SIG-M5 (cell line): ENCODE measurements around the gene RAB18.
"Not testable (repeated sequence)": the region's sequence is repeated elsewhere in the genome, so short reads cannot be mapped to it uniquely, and the experiment has no call there.

Experiments
- DNase-seq: peaks from one replicate; lab custom pipeline; 2025; lab: John Stamatoyannopoulos, UW

The RAB18 gene

DNA sequence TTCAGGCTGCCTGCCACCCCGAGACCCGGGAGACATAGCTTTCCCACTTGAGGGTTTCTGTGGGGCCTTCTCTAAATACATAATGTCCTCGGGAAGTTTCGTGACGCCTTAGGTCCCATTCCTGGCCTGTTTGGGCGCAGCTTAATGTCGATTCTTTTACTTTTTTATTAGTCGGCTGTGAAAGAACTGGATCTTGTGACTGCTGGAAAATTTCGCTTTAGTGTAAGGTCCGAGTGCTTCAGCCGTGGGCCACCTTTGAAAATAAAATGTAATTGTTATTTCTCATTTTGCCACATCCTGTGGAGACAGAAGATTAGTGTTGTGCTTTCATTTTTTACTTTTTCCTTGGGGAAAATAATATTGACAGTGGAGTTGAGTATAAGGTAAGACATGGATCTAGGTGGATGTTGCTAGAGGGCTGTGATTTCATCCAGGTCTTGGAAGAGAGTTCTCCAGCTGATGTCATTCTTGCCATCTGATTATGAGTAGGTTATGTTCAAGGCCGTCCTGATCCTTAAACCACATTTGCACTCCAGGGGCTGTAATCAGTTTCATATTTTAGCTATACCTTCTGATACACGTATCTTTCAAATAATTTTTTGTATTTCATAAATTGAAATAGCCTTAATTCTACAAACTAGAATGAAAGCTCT lies 830 bp downstream of the RAB18 start:
- no peak for DNase-seq

DNA sequence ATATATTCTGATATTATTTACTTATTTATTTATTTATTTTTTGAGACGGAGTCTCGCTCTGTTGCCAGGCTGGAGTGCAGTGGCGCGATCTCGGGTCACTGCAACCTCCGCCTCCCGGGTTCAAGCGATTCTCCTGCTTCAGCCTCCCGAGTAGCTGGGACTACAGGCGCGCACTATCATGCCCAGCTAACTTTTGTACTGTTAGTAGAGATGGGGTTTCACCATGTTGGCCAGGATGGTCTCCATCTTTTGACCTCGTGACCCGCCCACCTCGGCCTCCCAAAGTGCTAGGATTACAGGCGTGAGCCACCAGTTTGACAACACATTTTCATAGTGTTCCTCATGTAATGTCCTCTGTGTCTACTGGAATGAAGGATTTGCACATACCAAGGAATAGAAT lies 1.4 kb downstream of the RAB18 start:
- not testable (repeated sequence) for DNase-seq

DNA sequence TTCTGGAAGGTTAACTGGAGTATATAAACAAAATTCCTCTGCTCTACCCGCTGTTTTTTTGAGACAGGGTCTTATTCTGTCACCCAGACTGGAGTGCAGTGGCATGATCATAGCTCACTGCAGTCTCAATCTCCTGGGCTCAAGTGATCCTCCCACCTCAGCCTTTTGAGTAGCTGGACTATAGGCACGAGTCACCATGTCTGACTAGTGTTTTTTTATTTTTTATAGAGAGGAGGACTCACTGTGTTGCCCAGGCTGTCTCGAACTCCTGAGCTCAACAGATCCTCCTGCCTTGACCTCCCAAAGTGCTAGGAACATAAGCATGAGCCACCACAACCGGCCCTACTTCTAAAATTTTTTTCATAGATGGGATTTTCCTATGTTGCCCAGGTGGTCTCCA lies 2.2 kb downstream of the RAB18 start:
- DNase-seq: no peak

DNA sequence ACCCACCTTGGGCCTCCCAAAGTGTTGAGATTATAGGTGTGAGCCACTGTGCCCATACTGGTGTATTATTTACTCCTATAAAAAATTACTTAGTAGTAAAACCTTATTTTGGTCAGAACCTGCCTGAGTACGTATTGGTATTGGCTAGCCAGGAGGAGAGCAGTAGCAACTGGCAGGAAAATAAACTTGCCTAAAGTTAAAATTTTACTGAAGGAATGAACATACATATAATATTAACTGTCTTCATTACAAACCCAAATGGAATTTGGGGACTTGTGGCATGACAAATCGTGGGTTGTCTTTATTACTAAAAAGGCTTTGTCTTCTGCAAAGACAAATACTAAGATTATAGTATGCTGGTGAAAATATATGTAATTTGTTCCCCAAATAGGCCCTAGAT lies 8.4 kb downstream of the RAB18 start:
- no peak for DNase-seq

DNA sequence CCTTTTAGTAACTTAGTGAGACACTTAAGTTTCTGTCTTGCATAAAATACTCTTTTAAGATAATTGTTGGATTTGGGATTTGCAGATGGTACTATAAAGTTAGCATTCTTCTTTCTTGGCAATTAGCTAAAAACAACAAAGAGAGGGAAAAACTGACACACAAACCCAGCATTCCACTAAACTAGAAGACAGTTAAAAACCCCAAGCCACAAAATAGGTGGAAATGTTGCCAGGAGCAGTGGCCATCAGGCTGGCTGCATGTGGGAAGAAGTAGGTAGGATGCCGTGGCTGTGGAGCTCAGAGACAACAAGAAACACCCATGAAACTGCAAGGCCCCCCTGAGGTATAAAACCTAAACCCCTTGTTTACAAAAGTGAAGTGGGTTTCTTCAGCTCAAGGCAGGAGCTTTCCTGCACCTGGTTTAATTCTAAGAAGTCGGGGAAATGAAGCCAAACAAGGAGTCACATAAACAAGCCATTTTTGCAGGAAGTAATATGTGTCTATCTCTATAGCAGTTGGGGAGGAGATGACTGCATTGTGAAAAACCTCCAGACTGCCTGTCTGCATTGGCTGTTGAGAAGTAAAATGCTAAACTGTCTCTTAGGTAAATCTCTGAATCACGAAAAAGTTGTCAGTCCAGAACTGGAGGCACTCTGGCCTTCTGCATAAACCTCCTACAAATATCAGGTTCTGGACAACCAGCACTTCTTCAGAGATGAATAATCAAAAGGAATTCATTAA lies 9.5 kb downstream of the RAB18 start:
- DNase-seq: no peak

DNA sequence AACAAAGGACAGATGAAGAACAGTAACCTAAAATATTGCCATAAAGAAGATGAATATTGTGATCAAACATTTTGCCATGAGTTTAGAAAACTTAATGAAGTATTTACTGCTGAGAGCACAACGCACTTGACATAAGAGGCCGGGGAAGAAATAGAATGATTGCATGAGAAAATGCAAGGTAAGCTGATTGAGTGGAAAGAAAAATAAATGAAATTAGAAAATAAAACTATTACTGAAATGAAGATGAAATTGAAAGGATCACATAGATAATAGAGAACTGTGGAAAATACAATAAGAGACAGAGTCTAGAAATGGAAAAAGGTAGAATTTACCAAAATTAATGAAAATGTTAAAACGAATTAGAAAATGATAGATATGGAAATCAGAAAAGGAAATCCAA lies 10.1 kb downstream of the RAB18 start:
- DNase-seq: no peak

DNA sequence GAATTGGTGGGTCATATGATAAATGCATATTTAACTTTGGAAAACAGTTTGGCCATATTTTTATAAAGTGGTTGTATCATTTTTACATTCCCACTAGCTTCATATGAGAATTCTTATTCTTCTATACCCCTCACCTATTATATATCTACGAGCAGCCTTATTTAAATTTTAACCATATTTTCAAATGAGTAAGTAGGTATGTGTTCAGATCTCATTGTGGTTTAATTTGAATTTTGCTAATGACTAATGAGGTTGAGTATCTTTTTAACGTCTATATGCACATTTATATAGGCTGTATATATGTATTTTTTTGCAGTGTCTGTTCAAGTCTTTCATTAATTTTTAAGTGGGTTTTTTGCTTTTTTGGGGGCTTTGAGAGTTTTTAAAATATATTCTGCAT lies 14.2 kb downstream of the RAB18 start:
- DNase-seq: no peak

DNA sequence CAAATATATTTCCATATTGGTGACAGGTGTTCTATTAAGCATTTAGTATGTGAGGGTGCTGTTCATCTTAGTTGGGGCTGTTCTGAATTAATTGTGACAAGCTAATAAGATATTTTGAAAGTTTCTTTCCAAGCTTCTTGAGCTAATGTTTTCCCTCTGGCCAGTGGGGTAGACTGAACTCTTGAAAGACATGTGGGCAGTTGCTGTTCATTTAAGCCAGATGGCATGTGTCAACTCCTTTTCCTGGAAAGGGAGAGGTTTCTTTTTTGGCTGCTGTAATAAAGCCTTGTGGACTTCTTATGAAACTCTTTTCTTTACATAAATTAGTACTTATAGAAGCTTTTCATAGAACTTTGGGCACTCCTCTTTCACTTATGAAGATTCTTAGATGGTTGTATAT lies 21.7 kb downstream of the RAB18 start:
- DNase-seq: no peak

DNA sequence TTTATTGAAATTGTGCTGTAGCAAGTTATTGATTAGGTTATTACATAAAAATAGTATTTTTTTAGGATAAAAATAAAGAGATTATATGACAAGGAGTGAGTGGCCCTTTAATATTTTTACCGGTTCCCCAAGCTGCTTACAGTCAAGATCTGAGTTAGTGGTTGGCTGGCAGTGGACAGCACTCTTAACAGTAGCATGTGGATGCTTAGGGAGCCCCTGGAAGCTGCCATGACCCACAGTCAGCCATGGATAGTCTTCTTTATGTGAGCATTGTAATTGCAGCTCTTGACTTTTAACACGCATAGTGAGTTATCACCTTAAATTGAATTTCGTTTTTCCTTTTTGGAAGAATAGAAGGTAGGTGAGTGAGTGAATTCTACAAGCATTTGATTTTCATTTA lies 22.1 kb downstream of the RAB18 start:
- no peak for DNase-seq

DNA sequence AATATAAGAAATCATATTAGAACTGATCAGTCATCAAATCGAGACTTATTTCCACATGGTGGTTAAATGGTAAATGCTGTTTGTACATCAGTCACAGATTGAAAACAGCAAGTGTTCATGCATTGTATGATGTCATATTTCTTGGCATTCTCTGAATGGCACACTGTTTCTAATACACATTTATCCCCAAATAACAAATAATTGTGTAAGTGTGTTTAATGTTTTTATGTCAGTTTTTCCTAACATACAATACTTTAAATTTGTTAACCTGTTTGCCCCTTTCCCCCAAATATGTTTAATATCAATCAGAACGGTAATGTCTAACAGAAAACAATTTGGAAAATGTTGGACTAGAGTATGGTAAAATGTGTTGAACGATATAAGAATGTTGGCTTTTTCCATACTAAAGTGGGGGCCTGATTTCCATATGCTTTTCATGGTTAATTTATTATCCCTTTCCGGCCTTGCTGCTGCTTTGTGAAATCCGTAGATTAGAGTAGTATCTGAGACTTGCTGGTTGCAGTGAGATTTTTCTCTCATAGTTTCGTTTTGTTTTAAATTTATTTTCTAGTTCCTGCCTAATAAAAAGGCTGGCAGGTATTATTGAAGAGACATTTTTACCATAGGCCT lies 23.7 kb downstream of the RAB18 start:
- DNase-seq: no peak

DNA sequence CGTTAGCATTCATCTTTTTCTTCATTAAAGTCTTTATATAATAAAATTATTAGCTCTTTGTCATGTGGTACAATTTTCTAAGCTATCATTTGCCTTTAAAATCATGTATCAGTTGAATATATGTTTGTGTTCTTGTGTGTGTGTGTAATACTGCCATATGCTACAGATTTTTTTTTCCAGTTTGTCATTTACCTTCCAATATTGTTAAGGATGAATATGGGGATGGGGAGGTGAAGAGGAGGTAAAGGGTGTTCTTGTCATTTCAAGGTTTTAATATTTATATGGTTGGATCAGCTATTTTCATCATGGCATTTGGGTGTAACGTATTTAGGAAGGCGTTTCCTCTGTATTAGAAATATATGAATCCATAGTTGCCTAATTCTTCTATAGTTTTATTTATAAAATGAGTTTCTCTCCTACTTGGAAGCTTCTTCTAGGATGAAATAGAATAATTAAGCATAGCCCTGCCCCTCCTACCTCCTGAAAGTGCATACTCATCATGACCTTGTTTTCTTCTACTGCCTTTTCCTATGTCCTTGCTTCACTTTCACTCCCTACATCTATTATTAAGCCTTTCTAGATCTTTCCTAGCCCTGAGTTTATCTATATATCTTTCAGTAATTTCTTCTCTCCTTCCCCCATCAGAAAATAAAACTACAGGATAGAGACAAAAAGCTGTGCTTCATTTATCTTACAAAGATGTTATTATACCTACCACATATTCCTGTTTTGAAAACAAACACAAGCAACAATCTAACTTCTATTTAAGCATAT lies 25.1 kb downstream of the RAB18 start:
- no peak for DNase-seq

DNA sequence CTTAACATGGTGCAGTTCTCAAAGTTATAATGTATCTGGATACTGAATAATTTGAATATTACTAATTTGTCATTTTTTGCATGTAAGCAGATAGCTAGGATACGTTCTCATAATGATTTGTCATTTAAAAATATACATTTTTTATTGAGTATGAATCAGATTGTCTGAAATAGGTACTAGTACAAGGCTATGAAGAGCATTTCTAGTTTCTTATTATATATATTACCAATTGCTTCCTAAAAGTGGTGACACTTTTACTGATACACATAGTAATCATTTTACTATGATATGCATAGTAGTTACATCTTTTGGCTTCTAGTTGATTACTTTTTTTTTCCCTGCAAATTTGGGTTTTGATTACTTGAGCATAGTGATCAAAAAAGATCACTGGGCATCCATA lies 26.4 kb downstream of the RAB18 start:
- DNase-seq: no peak

DNA sequence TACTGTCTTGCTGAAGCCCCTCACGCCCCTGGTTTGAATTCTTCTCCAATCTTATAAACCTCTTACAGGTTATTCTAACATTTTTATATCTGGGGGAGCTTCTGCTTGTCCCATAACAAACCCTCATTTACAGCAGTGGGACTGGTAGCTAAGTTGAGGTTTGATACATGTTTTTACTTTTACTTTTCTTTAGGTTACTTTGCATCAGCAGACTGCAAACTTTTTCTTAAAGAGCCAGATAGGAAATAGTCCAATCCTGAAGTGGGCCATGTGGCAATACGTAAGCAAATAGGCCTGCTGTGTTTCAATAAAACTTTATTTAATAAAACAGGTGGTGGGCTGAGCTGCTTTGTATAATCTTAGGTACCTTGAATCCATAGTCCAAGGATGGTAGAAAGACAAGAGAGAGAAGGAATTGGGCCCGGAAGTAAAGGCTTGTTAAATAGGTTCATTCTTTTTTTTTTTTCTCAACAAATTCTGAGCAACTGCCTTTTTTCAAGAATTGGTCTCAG lies 27.3 kb downstream of the RAB18 start:
- no peak for DNase-seq

DNA sequence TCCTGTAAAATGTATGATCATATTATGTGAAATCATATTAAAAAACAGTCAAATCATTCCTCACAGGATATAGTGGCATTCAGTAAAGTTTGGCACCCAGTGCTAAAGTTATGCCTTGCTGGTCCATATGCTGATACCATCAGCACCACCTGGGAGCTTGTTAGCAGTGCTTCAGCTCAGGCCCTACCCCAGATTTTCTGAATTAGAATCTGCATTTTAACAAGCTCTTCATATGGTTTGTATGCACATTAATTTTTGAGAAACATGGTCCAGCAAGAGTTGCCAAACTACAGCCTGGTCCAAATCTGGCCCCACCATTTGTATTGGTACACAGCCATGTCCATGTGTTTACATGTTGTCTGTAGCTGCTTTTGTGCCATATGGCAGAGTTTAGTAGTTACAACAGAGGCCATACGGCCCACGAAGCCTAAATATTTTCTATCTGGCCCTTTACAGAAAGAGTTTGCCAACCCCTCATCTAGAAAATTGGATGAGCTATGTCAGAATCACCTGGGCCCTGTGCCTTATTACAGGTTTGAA lies 30.1 kb downstream of the RAB18 start:
- no peak for DNase-seq

DNA sequence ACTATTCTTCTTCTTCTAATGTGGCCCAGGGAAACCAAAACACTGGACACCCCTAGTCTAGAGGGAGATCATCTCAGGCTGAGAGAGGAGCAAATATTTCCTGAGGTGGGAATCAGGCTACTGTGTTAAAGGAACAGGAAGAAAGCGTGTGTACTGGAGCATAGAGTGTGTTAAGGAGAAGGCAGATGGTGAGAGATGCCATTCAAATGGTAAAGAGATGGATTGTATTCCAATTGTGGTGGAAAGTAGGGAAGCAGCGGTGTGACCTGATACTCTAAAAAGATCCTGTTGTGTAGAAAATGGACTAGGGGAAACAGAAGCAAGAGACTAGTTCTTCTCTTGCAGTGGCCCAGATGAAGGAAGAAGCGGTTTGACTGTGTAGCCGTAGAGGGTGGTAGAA lies 31.2 kb downstream of the RAB18 start:
- DNase-seq: no peak

DNA sequence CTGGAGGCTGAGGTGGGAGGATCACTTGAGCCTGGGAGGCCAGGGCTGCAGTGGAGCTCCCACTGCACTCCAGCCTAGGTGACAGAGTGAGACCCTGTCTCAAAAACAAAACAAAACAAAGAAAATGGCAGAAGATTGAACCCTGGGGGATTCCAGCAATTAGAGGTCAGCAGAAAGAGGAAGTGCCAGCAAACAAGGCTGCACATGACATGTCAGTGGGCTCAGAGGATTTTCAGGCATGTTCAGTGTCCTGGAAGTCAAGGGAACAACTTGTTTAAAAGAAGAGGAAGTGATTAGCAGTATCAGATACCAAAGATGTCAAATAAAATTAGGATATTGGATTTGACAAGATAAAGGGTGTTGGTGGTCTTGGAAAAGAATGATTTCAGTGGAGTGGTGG lies 32.3 kb downstream of the RAB18 start:
- DNase-seq: no peak

DNA sequence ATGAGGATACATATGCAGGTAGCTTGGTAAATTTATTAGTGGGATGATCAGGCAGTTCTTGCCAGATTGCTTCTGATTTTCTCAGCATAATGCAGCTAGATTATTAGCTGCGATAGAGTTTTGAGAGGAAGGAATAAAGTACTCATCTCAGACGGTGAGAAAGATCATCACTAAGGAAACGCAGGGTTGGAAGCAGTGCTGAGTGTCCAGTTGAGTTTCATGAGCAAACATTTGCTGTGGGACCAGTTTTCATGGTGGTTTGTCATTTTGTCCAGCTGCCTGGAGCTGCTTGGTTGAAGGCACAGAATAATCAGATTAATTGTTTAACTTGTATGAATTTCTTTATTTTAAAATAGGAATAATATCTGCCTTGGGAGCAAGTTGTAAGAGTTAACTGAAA lies 33.1 kb downstream of the RAB18 start:
- no peak for DNase-seq

DNA sequence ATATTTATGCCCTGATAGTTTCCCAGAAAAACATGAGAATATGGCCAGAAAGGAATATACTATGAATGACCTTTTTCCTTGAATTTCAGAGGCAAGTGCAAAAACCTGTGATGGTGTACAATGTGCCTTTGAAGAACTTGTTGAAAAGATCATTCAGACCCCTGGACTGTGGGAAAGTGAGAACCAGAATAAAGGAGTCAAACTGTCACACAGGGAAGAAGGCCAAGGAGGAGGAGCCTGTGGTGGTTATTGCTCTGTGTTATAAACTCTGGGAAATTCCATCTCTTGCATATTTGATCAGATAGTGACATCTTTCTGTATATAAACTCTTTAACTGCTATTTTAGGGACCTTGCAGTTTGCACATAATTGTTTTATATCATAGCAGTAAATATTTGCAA lies 33.7 kb downstream of the RAB18 start:
- no peak for DNase-seq

DNA sequence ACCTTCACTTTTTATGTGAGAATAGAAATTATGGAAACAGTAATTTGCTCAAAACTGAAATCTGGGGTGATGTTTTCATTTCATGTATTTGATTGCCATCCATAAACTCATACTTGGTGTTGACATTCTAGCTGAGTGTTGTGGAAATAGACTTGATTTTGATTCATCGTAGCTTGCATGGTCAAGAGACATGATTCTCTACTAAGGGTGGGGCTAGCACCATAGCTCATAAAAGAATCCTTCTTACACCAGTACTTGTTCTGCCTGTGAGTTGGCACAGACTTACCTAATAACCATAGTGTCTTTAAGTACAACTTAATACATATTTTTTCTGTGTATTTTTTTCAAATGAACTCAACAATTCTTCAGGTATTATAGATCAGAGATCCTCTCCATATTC lies 36.6 kb downstream of the RAB18 start:
- DNase-seq: no peak

DNA sequence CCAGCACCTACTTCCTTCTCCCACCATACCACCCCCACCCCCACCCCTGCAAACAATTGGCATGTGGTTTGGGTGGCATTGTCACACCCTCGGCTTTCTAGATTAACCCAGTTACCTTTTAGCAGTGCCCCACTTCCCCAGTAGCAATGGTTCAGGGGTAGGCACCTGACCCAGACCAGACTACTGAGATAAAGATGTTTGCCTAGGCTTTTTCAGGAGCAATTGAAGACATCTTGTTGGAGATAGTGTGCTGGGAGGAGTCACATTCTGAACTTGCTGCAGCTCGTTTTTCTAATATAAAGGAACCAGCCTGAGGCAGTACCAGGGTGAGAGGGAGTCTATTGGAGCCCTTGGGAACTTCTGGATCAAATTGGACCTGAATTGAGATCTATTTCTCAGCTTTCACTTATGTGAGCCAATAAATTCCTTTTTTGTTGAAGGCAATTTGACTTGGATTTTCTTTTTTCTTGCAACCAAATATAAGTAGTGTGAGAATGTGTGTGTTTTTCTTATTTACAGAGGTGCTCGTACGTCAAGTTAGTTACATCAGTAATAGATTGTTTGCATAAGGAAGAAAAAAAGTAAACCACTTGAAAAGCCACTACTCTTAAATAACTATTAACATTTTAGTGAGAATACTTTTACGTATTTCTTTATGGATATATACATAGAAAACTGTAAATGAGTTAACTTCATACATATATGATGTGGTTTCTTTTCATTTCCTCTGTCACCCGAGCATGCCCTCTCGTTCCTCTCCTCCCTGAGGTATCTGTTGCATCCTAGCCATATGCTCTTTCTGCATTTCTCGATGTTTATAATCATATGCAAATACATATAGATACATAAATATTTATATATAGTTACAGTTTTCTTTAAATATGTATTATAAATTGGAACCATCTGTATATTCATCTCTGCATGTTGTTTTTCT lies 38.0 kb downstream of the RAB18 start:
- DNase-seq: no peak

DNA sequence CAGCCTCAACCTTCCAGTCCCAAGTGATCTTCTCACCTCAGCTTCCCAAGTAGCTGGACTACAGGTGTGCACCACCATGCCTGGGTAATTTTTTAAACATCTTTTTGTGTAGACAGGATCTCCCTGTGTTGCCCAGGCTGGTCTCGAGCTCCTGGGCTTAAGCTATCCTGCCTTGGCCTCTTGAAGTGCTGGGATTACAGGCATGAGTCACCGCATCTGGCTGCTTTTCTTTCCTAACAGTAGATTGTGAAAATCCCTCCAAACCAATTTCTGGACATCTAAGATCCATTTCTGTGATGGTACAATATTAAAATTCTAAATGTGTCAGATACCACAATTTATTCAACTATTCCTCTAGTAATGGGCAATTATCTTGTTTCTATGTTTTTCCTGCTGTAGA lies 38.7 kb downstream of the RAB18 start:
- no peak for DNase-seq
